Chondrocyte (in vitro differentiated cells): ENCODE measurements around the gene SCRT2. TPM values are rescaled to one million over a fixed set of nuclear protein-coding genes. Genes with fewer than 3 reads are reported as not detected.

ENCODE experiments used
- DNase-seq: peaks from one replicate; pipeline ENCODE4 v3.0.0; 2021; ENCODE audit warnings: mixed read lengths, low spot score
- H3K27ac Mint-ChIP-seq: one replicate; pipeline ENCODE4 v1.8.0; 2021; ENCODE audit warnings: mild to moderate bottlenecking, moderate library complexity, mixed read lengths; ENCODE audit not compliant: unreplicated experiment
- H3K27me3 Mint-ChIP-seq: 2 replicates; pipeline ENCODE4 v1.8.0; 2021; ENCODE audit warnings: low read depth, mixed read lengths
- H3K36me3 Mint-ChIP-seq: 2 replicates; pipeline ENCODE4 v1.8.0; 2021; ENCODE audit warnings: low read depth, mixed read lengths
- H3K4me1 Mint-ChIP-seq: 2 replicates; pipeline ENCODE4 v1.8.0; 2021; ENCODE audit warnings: low read depth, mild to moderate bottlenecking, mixed read lengths
- H3K4me3 Mint-ChIP-seq: one replicate; pipeline ENCODE4 v1.8.0; 2021; ENCODE audit warnings: mild to moderate bottlenecking, moderate library complexity, mixed read lengths; ENCODE audit not compliant: unreplicated experiment
- H3K9me3 Mint-ChIP-seq: 2 replicates; pipeline ENCODE4 v1.8.0; 2021; ENCODE audit warnings: low read depth, mixed read lengths
- CTCF ChIP-seq: fragments of 200-600 bp; sonication (generic); IDR thresholded peaks from 2 replicates; pipeline ENCODE4 v1.5.0; 2021; ENCODE audit warnings: antibody characterized with exemption, mild to moderate bottlenecking, moderate library complexity
- total RNA-seq: library from RNA; stranded (reverse); gene quantifications from 3 replicates; pipeline ENCODE4 v1.2.1, GENCODE V29; 2021

The SCRT2 gene
- total RNA-seq, 1 donor from 2014 or later, result not detected

- DNase-seq, result no peak
- Mint-ChIP-seq H3K36me3 (peaks cover 13% of the 10 kb centered on the region), H3K27ac (no peak overlapping the region), H3K9me3 (peaks cover 17% of the 10 kb centered on the region), H3K4me1 (peaks cover 3% of the 10 kb centered on the region), H3K27me3 (peaks cover 33% of the 10 kb centered on the region), H3K4me3 (no peak overlapping the region)
- TF ChIP-seq CTCF, result no peak
These were observed 36.0 kb upstream of the SCRT2 start for GRCh38 chr20:711576-711975.

- H3K36me3 Mint-ChIP-seq, result peaks cover 13% of the 10 kb centered on the region
- H3K27me3 Mint-ChIP-seq, result peaks cover 32% of the 10 kb centered on the region
- peaks cover 17% of the 10 kb centered on the region for H3K9me3 Mint-ChIP-seq
- no peak for TF ChIP-seq CTCF
- DNase-seq, result no peak
- H3K4me1 Mint-ChIP-seq, result peaks cover 3% of the 10 kb centered on the region
- no peak overlapping the region for H3K27ac Mint-ChIP-seq
- no peak overlapping the region for H3K4me3 Mint-ChIP-seq
These were observed 35.3 kb upstream of the SCRT2 start for GRCh38 chr20:710780-711450.

GRCh38 chr20:709991-710779 is 34.6 kb upstream of the SCRT2 start:
- no peak for TF ChIP-seq CTCF
- no peak overlapping the region for H3K27ac Mint-ChIP-seq
- peaks cover 13% of the 10 kb centered on the region for H3K36me3 Mint-ChIP-seq
- peaks cover 17% of the 10 kb centered on the region for H3K9me3 Mint-ChIP-seq
- H3K4me3 Mint-ChIP-seq, result no peak overlapping the region
- peaks cover 3% of the 10 kb centered on the region for H3K4me1 Mint-ChIP-seq
- no peak for DNase-seq
- peaks cover 38% of the 10 kb centered on the region for H3K27me3 Mint-ChIP-seq

GRCh38 chr20:709423-709822 is 33.8 kb upstream of the SCRT2 start:
- Mint-ChIP-seq H3K27ac (no peak overlapping the region), H3K4me3 (no peak overlapping the region), H3K4me1 (peaks cover 3% of the 10 kb centered on the region), H3K9me3 (peaks cover 17% of the 10 kb centered on the region), H3K36me3 (peaks cover 13% of the 10 kb centered on the region), H3K27me3 (peaks cover 41% of the 10 kb centered on the region)
- TF ChIP-seq CTCF, result no peak
- no peak for DNase-seq

GRCh38 chr20:708956-709355 is 33.4 kb upstream of the SCRT2 start:
- no peak for TF ChIP-seq CTCF
- H3K4me1 Mint-ChIP-seq, result peaks cover 3% of the 10 kb centered on the region
- DNase-seq, result no peak
- peaks cover 45% of the 10 kb centered on the region for H3K27me3 Mint-ChIP-seq
- no peak overlapping the region for H3K27ac Mint-ChIP-seq
- H3K9me3 Mint-ChIP-seq, result peaks cover 17% of the 10 kb centered on the region
- H3K4me3 Mint-ChIP-seq, result no peak overlapping the region
- peaks cover 13% of the 10 kb centered on the region for H3K36me3 Mint-ChIP-seq
